NT2/D1 (cell line): ENCODE results near the gene CYP27C1.

ENCODE experiments used
- DNase-seq: peaks from one replicate; pipeline ENCODE4 v3.0.0-alpha.2; 2011; ENCODE audit warnings: low read depth, low spot score
- H3K27me3 ChIP-seq: 2 replicates; pipeline ENCODE4 v1.6.0; 2011; ENCODE audit warnings: mild to moderate bottlenecking; ENCODE audit not compliant: insufficient read length, insufficient read depth
- H3K36me3 ChIP-seq: 2 replicates; pipeline ENCODE4 v1.6.1; 2011; ENCODE audit warnings: mild to moderate bottlenecking, low read length, mixed read lengths; ENCODE audit not compliant: insufficient read depth, insufficient read length
- H3K4me1 ChIP-seq: 2 replicates; pipeline ENCODE4 v1.5.1; 2011; ENCODE audit not compliant: insufficient read depth, insufficient read length
- H3K4me3 ChIP-seq: 2 replicates; pipeline ENCODE4 v1.5.1; 2011; ENCODE audit warnings: low read depth; ENCODE audit not compliant: insufficient read length
- H3K9ac ChIP-seq: 2 replicates; pipeline ENCODE4 v1.6.0; 2011; ENCODE audit warnings: low read depth; ENCODE audit not compliant: insufficient read length
- H3K9me3 ChIP-seq: 2 replicates; pipeline ENCODE4 v1.5.1; 2011; ENCODE audit warnings: mild to moderate bottlenecking, low read length; ENCODE audit not compliant: insufficient read depth
- SUZ12 ChIP-seq: IDR thresholded peaks from 2 replicates; pipeline ENCODE4 v1.6.1; 2011; ENCODE audit not compliant: insufficient read length, insufficient read depth; ENCODE audit errors: extremely low read depth
- YY1 ChIP-seq: IDR thresholded peaks from 2 replicates; pipeline ENCODE4 v1.6.1; 2011; ENCODE audit not compliant: insufficient read length, insufficient read depth
- ZNF274 ChIP-seq: IDR thresholded peaks from 2 replicates; pipeline ENCODE4 v1.6.1; 2011; ENCODE audit warnings: mild to moderate bottlenecking, low read depth, low read length

Gene CYP27C1

GRCh38 chr2:127196549-127196948 is 23.6 kb downstream of the CYP27C1 start:
- no peak for DNase-seq
- Histone ChIP-seq H3K4me1 (peaks cover 6% of the 10 kb centered on the region), H3K36me3 (peaks cover 38% of the 10 kb centered on the region), H3K9ac (no peak overlapping the region), H3K9me3 (peaks cover 5% of the 10 kb centered on the region; the same call in 1 of the 2 replicates), H3K4me3 (no peak overlapping the region), H3K27me3 (no peaks in the 10 kb centered on the region)
- TF ChIP-seq YY1 (no peak), ZNF274 (no peak), SUZ12 (no peak)

GRCh38 chr2:127195140-127196074 is 24.7 kb downstream of the CYP27C1 start:
- Histone ChIP-seq H3K4me3 (no peak overlapping the region), H3K4me1 (peaks cover 6% of the 10 kb centered on the region)
- TF ChIP-seq ZNF274, result no peak
- no peak for TF ChIP-seq SUZ12
- no peak for TF ChIP-seq YY1

GRCh38 chr2:127194447-127194846 is 25.7 kb downstream of the CYP27C1 start:
- H3K36me3 ChIP-seq, result peaks cover 31% of the 10 kb centered on the region
- H3K9ac ChIP-seq, result no peak overlapping the region
- peaks cover 5% of the 10 kb centered on the region; the same call in 1 of the 2 replicates for H3K9me3 ChIP-seq
- no peaks in the 10 kb centered on the region for H3K27me3 ChIP-seq
- no peak overlapping the region for H3K4me3 ChIP-seq
- no peak for DNase-seq
- peaks cover 6% of the 10 kb centered on the region for H3K4me1 ChIP-seq
- no peak for TF ChIP-seq SUZ12
- TF ChIP-seq YY1, result no peak
- TF ChIP-seq ZNF274, result no peak

More at GRCh38 chr2:127195140-127196074, 24.7 kb downstream of the CYP27C1 start:
- no peak for DNase-seq
- Histone ChIP-seq H3K9me3 (peaks cover 5% of the 10 kb centered on the region; the same call in 1 of the 2 replicates), H3K36me3 (peaks cover 32% of the 10 kb centered on the region), H3K27me3 (no peaks in the 10 kb centered on the region), H3K9ac (no peak overlapping the region)

- Histone ChIP-seq H3K36me3 (peaks cover 27% of the 10 kb centered on the region), H3K9me3 (peaks cover 5% of the 10 kb centered on the region; the same call in 1 of the 2 replicates), H3K27me3 (no peaks in the 10 kb centered on the region), H3K4me1 (peaks cover 6% of the 10 kb centered on the region), H3K4me3 (no peak overlapping the region), H3K9ac (no peak overlapping the region)
- TF ChIP-seq SUZ12 (no peak), YY1 (no peak), ZNF274 (no peak)
- DNase-seq, result no peak
Measured at GRCh38 chr2:127193967-127194280, 26.2 kb downstream of the CYP27C1 start.

- no peak for TF ChIP-seq YY1
- TF ChIP-seq SUZ12, result no peak
- no peak for TF ChIP-seq ZNF274
- Histone ChIP-seq H3K4me3 (no peak overlapping the region), H3K9ac (peak overlapping the region; percentile 25), H3K4me1 (peaks cover 6% of the 10 kb centered on the region), H3K27me3 (no peaks in the 10 kb centered on the region), H3K9me3 (peaks cover 5% of the 10 kb centered on the region; the same call in 1 of the 2 replicates), H3K36me3 (peaks cover 21% of the 10 kb centered on the region)
- no peak for DNase-seq
Measured at GRCh38 chr2:127193164-127193966, 26.7 kb downstream of the CYP27C1 start.

- Histone ChIP-seq H3K9ac (no peak overlapping the region), H3K9me3 (peaks cover 4% of the 10 kb centered on the region; the same call in 1 of the 2 replicates), H3K4me3 (no peak overlapping the region), H3K27me3 (no peaks in the 10 kb centered on the region), H3K36me3 (peaks cover 21% of the 10 kb centered on the region), H3K4me1 (peaks cover 6% of the 10 kb centered on the region)
- TF ChIP-seq YY1 (no peak), ZNF274 (no peak), SUZ12 (no peak)
- no peak for DNase-seq
Measured at GRCh38 chr2:127191331-127192219, 28.5 kb downstream of the CYP27C1 start.
